BJ (cell line): ENCODE results near the gene AKAP1. TPM values are rescaled to one million over a fixed set of nuclear protein-coding genes. Genes with fewer than 3 reads are reported as not detected.

ENCODE experiments used
- CTCF ChIA-PET: fragments of 350-600 bp; formaldehyde crosslinking; extraction: SDS; loops from one replicate; lab custom pipeline; 2021; ENCODE audit warnings: antibody characterized with exemption, inconsistent platforms; lab: Yijun Ruan, JAX
- POLR2A ChIA-PET: fragments of 300-600 bp; sonication (Branson Sonifier 250); formaldehyde crosslinking; extraction: SDS; loops from one replicate; lab custom pipeline; 2021; ENCODE audit warnings: antibody characterized with exemption; lab: Charles Lee
- DNase-seq: peaks from one replicate; pipeline ENCODE4 v3.0.0-alpha.2; 2011; ENCODE audit warnings: low read depth
- H3K27me3 ChIP-seq: 2 replicates; pipeline ENCODE4 v1.6.0; 2011; ENCODE audit warnings: low read length; ENCODE audit not compliant: control insufficient read depth, insufficient read depth
- H3K36me3 ChIP-seq: 2 replicates; pipeline ENCODE4 v1.5.1; 2011; ENCODE audit warnings: low read length; ENCODE audit not compliant: control insufficient read depth, insufficient read depth
- H3K4me3 ChIP-seq: 2 replicates; pipeline ENCODE4 v1.5.1; 2011; ENCODE audit warnings: low read depth, mild to moderate bottlenecking, control low read depth, low read length
- polyA plus RNA-seq: library from polyadenylated mRNA; depleted of rRNA; stranded (reverse); fragments of >200 nt; gene quantifications from 2 replicates; pipeline ENCODE4 v1.2.3, GENCODE V29; 2011
- TF ChIP-seq, protein P1 (sequence below): IDR thresholded peaks from 2 replicates; pipeline ENCODE4 v1.5.1; 2011; ENCODE audit warnings: low read depth, mild to moderate bottlenecking, control low read depth, inconsistent platforms, low read length, moderate library complexity; ENCODE audit not compliant: insufficient read depth

The AKAP1 gene
- polyA plus RNA-seq, 1 experiment = 15.7 TPM

DNA sequence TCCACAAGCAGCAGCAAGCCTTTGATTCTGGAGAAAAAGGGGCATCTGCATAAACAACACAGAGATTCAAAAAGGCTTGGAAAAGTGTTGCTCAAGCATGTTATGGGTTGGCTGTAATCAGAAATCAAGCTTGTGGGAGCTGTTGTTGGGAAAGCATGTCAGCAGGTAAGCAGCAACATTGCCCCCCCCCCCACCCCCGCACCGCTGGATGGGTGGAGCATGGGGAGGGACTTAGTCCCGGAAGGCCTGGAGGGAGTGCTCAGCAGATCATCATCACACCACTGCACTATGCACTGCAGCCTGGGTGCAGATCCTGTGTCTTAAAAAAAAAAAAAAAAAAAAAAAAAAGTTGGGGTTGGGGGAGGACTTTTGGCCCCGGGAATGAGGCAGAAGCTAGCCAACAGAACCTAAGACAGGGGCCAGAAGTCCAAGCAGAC is 16.8 kb upstream of the AKAP1 start:
- ChIA-PET CTCF (interaction anchor here (0.6 to 1.7 kb wide), 3 partner anchors 9 to 244 kb away, joined by 3 to 6 read pairs (median 3); no protein-coding TSS in a partner anchor), POLR2A (no interaction called here)
- TF ChIP-seq, protein P1, sequence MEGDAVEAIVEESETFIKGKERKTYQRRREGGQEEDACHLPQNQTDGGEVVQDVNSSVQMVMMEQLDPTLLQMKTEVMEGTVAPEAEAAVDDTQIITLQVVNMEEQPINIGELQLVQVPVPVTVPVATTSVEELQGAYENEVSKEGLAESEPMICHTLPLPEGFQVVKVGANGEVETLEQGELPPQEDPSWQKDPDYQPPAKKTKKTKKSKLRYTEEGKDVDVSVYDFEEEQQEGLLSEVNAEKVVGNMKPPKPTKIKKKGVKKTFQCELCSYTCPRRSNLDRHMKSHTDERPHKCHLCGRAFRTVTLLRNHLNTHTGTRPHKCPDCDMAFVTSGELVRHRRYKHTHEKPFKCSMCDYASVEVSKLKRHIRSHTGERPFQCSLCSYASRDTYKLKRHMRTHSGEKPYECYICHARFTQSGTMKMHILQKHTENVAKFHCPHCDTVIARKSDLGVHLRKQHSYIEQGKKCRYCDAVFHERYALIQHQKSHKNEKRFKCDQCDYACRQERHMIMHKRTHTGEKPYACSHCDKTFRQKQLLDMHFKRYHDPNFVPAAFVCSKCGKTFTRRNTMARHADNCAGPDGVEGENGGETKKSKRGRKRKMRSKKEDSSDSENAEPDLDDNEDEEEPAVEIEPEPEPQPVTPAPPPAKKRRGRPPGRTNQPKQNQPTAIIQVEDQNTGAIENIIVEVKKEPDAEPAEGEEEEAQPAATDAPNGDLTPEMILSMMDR = no peak
- Histone ChIP-seq H3K4me3 (no peak overlapping the region), H3K36me3 (no peaks in the 10 kb centered on the region), H3K27me3 (0 out of 2 replicates have a peak, but pooled peaks cover 2% of the 10 kb centered on the region)
- DNase-seq = no peak

DNA sequence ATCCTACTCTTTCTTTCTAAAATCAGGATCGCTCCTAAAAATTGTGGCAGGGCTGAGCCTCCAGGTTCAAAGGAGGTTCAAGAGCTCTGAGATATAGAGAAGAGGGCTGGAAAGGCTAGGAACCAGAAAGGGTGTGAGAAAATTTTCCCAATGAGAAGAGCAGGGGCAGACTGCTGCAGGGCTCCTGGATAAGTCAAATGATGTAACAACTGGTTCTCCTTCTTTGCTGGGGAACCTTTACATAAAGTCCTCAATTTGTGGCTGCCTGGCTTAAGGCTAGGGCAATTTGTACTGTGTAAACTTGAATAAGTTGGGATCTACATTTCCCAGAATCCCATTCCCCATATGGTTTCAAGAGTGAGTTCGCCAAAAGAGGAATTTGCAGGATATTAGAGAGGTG is 16.3 kb upstream of the AKAP1 start:
- H3K27me3 ChIP-seq = 0 out of 2 replicates have a peak, but pooled peaks cover 2% of the 10 kb centered on the region
- ChIA-PET CTCF (interaction anchor here (0.6 to 1.7 kb wide), 2 partner anchors 11 to 14 kb away, joined by 3 to 6 read pairs; no protein-coding TSS in a partner anchor), POLR2A (no interaction called here)
- TF ChIP-seq, protein P1 = no peak
- no peak overlapping the region for H3K4me3 ChIP-seq
- no peak for DNase-seq
- no peaks in the 10 kb centered on the region for H3K36me3 ChIP-seq

DNA sequence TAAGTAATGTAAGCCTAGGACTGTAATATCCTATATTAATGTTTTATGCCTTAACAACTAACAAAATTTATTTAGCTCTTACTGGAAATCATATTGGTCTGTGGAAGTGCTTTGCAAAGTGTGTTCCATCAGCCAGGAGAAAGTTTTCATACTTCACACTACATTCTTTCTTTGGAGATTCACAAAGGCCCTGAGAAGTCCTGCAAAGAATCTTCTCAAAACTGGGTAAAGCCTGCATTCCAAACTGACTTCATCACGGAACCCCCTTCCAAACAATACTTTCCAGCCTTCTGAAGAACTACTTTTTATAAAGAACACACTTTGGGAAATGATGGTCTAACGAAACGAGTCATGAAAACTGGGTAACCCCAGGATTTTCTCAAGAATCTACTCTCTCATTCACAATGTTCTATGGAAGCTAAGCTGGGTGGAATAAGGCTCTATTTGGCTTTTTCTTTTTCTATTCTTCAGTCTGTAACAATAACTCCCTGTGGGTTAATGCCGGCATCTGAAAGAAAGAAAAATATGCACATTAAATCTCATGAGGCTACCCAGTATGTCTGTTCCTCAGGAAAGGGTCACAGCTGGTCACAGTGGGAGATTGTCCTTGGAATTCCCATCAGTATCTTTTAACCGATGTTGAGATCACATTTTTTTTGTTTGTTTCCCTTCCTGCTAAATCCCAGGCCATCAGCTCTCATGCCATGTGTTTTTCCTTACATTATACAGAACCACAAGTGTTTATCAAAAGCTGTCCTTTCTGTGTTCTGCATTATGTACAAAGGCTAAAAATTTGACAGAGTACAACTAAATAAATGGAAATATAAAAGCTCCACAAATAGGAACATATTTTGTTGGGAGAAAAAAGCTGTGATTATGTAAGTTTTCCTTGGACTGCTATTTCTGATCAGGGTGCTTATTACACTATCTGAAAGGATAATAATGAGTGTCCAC is 12.8 kb upstream of the AKAP1 start:
- TF ChIP-seq, protein P1 = no peak
- Histone ChIP-seq H3K36me3 (no peaks in the 10 kb centered on the region), H3K27me3 (0 out of 2 replicates have a peak, but pooled peaks cover 2% of the 10 kb centered on the region), H3K4me3 (no peak overlapping the region)
- CTCF ChIA-PET = interaction anchor here (0.8 to 1.1 kb wide), 2 partner anchors 12 to 26 kb away, joined by 3 read pairs; partner anchors contain the start of gene AKAP1
- POLR2A ChIA-PET = no interaction called here
- DNase-seq = no peak

DNA sequence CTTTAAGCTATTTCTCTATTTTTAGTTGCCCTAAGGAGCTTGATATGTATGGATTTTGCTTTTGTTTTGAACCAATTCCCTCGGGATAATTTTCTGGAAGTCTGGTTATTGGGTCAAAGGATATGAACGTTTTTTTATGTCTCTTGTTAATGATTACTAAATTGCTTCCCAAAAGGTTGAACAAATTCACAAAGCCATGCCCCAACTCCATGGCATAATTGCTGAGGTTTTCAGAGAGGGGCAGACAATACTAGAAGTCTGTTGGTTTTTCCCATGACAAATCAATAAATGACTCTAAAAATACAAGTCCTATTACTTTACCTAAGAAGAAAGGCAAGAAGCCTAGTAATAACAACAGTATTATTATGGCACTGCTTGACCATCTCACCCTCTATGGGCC is 11.4 kb upstream of the AKAP1 start:
- Histone ChIP-seq H3K4me3 (no peak overlapping the region), H3K36me3 (no peaks in the 10 kb centered on the region)

More for the DNA sequence above, 11.4 kb upstream of the AKAP1 start:
- 0 out of 2 replicates have a peak, but pooled peaks cover 2% of the 10 kb centered on the region for H3K27me3 ChIP-seq
- no peak for DNase-seq
- TF ChIP-seq, protein P1 = no peak
- CTCF ChIA-PET = interaction anchor here (0.8 to 1.1 kb wide), 2 partner anchors 11 to 28 kb away, joined by 3 read pairs; partner anchors contain the start of gene AKAP1
- POLR2A ChIA-PET = no interaction called here
